PC-9 (cell line): ENCODE results near the gene L3MBTL1.

Experiments
- CTCF ChIP-seq: fragments of 200-600 bp; sonication (generic); conservative IDR thresholded peaks from 2 replicates; pipeline ENCODE4 v1.6.1; 2017; ENCODE audit warnings: mixed run types, antibody characterized with exemption, mild to moderate bottlenecking, moderate library complexity
- EZH2 ChIP-seq: fragments of 200-600 bp; sonication (generic); IDR thresholded peaks from 2 replicates; pipeline ENCODE4 v1.8.0; 2017; ENCODE audit warnings: antibody characterized with exemption, low read depth

- no peak for TF ChIP-seq CTCF
- no peak for TF ChIP-seq EZH2
Measured at GRCh38 chr20:43463527-43464218, 43.8 kb upstream of the L3MBTL1 start.
